Suppressor macrophage treated with lipopolysaccharide for 1 hour (primary cell): Measurements from ENCODE around the gene ZNRF1.
"Not testable (repeated sequence)": the region's sequence is repeated elsewhere in the genome, so short reads cannot be mapped to it uniquely, and the experiment has no call there.

Source experiments
- DNase-seq, 3 donors: peaks; one replicate each; pipeline ENCODE4 v3.0.0-alpha.2; 2020 to 2022

Gene ZNRF1

GRCh38 chr16:75080205-75081029, 81.6 kb downstream of the ZNRF1 start:
- DNase-seq = peak; percentile 85 to 89 (median 87)

GRCh38 chr16:75081179-75081859, 82.5 kb downstream of the ZNRF1 start:
- no peak for DNase-seq

DNA sequence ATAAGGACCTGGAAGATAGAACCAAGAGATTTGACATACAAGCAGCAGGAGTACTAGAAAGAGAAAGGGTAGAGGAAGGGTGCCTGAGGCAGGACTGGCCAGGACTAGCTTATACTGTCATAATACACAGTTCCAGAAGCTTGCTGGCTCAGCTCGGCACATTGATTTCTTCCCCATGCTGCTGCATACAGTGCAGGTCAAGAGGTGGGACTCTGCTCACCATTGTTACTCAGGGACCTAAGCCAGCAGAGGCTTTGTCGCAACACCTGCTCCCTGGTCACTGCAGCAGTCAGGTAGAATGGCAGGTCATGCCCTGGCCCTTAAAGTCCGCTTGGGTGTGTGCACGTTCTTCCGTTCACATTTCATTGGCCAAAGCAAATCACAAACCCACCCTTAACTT, 85.0 kb downstream of the ZNRF1 start:
- DNase-seq = no peak

DNA sequence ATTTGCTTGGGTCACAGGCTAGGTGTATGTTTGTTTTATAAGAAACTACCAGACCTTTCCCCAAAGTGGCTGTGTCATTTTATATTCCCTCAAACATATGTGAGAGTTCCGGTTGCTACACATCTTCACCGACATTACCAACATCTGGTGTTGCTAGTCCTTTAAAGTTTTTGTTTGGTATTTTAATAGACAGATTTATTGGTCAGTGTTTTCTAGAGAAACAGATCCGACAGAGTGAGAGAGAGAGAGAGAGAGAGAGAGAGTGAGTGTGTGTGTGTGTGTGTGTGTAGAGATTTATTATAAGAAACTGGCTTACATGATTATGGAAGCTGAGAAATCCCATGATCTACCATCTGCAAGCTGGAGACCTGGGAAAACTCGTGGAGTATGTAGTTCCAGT, 86.7 kb downstream of the ZNRF1 start:
- DNase-seq = no peak

GRCh38 chr16:75086281-75086680, 87.5 kb downstream of the ZNRF1 start:
- DNase-seq = no peak

DNA sequence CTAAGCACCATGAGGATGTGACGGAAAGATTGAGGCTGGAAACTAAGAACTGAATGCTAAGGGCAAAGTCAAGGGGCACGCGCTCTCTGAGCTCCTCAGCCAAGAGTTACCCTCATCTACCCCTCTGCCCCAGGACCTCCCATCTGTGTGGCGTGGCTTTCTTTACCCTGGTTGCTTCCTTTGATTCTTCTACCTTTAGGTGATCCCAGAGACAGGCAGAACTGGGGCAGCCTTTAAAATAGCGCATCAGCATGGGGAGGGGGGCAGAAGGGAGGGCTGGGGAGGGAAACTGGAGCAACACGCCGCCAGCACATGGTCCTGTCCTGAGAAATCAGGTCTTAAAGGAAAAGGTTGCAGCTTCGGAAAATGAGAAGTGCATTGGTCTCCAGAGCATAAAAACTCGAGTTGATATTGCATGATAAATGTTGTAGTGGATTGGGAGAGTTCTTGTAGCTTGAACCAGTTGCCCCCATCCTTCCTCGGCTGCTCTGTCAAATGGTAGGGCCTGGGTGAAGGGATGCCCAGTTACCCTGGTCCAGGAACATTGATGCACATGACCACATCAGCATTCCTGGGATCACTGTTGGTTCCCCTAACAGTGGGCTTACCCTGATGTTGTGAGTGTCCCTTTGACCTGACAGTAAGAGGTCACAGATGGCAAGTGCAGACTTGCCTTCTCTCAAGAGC, 88.0 kb downstream of the ZNRF1 start:
- DNase-seq = no peak

DNA sequence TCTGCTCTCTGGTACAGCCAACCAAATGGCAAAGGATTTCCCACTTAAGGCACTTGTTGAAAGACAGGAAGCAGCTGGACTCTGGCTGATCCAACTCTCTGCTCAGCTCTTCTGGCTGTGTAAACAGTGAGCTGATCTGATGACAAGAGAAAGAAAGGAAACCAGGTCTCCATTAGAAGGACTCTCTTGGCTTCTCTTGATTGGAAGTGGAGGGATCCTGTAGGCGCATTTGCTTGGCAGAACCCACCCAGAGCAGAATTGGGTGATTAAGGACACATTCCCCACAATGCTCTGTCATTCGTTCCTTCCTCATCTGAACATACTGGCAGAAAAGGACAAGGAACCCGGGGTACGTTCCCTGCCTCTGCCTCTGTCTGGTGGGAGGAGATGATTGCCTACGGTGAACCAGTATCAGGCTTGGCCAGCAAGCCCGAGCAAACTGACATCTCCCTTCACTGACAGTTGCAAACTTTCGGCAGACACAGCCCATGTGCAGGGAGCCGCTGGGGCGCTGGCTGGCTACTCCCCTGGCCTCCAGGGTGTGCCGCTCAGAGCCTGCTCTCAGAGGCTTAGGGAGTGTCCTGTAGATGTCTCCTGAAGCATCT, 88.7 kb downstream of the ZNRF1 start:
- DNase-seq = peak; percentile 24 to 32 (median 29)

GRCh38 chr16:75088216-75088615, 89.4 kb downstream of the ZNRF1 start:
- no peak for DNase-seq

DNA sequence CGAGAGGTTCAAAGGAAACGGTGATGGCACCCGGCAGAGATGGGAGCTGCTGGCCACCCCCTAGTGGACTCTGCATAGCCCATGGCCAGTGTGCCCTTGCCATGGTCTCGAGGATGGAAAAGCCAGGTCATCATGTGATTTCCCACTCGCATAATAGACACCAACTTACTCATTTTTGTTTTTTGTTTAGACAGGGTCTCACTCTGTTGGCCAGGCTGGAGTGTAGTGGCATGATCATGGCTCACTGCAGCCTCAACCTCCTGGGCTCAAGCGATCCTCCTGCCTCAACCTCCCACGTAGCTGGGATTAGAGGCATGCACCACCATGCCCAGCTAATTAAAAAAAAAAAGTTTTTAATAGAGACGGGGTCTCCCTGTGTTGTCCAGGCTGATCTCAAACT, 90.1 kb downstream of the ZNRF1 start:
- DNase-seq = no peak

DNA sequence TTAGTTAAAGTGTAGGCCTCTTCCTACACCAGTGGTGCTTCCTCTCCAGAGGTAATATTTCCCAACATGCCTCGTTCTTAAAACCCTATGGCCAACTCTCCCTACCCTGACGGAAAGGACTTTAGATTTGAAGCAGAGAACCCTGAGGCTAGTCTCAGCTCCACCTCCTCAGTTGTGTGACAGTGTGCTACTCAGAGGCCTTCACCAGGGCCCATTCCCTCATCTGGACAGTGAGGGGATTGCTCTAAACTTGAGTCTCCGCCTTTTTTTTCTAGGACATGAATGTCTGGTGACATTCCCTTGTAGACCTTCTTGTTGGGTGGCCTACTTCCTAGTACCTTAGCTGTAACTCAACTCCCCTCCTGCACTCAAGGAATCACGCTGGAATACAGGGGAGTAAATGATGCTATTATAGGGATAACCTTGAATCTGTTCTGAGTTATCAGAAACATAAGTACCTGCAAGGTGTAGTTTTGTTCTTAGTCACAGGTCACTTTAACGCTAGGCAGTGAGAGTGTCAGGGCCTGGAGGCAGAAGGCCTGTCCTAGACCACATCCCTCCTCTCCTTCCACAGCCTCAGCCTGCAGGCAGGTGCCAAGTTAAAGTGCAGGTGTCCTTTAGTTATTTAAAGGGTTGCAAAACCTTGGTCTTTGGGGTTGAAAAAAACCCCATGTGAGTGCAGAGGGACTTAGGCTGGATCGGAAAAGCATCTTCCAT, 90.8 kb downstream of the ZNRF1 start:
- DNase-seq = no peak

- DNase-seq = not testable (repeated sequence)
Measured at GRCh38 chr16:75090899-75091298, 92.1 kb downstream of the ZNRF1 start.

DNA sequence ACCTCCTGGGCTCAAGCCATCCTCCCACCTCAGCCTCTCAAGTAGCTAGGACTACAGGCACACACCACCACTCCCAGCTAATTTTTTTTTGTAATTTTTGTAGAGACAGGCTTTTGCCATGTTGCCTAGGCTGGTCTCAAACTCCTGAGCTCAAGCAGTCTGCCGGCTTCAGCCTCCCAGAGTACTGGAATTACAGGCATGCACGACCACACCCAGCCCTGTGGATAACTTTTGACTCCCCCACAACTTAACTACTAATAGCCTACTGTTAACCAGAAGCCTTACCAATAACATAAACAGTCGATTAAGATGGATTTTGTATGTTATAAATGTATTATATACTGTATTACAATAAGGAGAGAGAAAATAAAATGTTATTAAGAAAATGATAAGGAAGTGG, 92.8 kb downstream of the ZNRF1 start:
- not testable (repeated sequence) for DNase-seq

DNA sequence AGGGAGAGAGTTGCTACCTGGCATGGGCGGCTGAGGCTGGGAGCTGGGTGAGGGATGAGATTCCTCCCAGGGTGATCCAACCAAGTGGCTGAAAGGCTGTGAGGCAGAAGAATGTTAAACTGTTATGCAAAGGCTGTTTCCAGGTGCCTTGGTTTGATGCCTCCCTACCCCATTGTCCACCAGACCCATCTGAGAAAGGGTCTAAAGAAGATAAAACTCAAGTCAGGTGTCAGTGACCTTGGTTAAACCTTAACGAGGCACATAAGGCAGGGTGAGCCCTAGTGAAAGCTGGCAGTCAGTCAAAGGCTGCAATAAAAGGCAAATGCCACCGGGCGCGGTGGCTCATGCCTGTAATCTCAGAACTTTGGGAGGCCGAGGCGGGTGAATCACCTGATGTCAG, 94.0 kb downstream of the ZNRF1 start:
- no peak for DNase-seq

DNA sequence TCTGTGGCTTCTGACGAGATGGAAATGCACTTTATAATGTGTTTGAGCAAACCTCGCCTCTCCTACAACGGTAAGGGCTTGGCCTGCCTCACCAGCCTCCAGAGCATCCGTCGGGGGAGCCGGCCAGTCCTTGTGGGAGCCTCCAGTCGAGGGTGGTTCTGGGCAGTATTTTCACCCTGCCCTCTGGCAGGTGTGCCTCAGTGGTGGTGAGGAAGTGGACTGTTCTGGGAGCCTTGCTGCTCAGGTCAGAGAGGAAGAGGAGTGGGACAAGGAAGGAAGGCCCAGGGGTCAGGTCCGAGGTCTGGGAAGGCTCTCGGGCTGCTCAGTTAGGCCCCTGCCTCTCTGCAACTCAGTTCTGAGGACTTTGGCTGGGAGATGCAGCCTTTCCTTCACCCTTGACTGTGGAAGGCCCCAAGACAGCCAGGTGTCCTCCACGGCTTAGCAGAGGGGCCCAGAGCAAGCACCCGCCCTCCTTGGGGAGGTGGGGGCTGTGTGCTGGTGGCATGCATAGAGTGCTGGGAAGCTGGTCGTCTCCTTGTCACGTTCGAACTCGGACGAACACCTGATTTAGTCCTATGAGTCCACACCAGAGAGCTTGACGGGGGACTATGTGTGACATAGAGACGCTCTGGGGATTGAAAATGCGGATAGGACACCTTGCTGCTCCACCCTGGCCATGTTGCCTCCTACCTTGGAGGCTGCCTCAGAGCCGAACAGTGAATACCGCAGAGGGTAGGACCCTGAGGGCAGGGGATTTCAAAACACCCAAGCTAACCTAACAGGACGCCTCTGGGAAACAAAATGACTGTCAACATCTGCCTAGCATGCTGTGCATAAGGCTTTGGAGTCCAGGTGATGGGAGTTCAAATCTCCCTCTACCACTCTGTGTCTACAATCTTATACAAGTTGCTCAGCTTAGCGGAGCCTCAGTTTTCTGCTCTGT, 95.0 kb downstream of the ZNRF1 start:
- no peak for DNase-seq

- DNase-seq = no peak
Measured at GRCh38 chr16:75095204-75095621, 96.4 kb downstream of the ZNRF1 start.

- peak in 1 of 3 donors; percentile 22 for DNase-seq
Measured at GRCh38 chr16:75096656-75097055, 97.8 kb downstream of the ZNRF1 start.

DNA sequence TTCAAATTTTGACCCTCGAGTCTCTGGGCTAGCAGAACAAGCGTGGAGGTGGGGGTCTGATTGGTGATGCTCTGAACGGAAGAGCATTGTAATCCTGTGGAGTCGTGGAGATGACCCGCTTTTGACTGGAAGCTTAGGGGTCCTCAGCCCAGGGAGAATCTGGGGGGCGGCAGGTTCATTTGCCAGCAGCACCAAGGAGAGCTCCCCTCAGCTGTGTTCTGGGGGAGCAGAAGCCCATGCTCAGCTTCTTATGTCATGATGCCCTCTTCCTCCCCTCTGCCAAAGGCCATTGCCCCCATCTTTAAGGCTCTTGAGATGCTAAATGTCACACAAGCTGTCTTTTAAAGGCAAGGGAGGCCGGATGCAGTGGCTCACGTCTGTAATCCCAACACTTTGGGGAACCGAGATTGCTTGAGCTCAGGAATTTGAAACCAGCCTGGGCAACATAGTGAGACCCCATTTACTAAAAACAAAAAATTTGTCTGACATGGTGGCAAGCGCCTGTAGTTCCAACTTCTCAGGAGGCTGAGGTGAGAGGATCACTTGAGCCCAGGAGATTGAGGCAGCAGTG, 98.5 kb downstream of the ZNRF1 start:
- no peak for DNase-seq

GRCh38 chr16:75097941-75098901, 99.4 kb downstream of the ZNRF1 start:
- no peak for DNase-seq

DNA sequence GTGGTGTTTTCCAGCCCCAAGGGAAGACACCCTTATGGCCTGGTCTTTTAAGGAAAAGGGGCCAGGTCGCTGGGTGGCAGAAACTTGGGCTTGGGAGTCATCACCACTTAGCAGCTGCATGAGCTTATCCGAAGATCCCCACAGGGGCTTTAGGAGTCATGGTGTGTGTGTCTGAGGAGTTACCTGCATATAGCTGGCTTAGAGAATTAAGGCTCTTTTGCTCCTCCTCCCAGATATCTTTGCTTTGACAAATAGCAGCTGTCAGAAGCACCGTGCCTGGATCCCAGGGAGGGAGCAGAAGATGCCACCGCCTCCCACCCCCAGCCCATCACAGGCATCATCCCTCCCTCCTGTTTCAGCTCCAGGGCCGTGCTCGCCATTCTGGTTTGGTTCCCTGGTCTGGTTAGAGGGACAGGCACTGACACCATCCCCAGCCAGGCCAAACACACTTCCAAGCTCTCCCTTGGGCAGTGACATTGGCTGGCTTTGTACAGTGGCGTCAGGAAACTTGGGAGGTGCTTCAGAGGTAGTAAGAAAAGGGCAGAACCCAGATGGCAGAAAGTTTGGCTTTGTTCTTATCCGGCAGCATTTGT, 100.3 kb downstream of the ZNRF1 start:
- DNase-seq = no peak
